Measurements from ENCODE around the gene CCR7. TPM values are rescaled to one million over a fixed set of nuclear protein-coding genes. Genes with fewer than 3 reads are reported as not detected.

Gene CCR7
- total and polyA plus RNA-seq, 4 donors, result 0.11 to 0.33 (median 0.18) TPM

- WGBS (ENCODE audit: insufficient coverage), result 64% methylated on average over 2 of the region's 5 CpGs
- Histone ChIP-seq H3K9me3 (ENCODE audit: control insufficient read depth, insufficient read depth, low read length) (no peaks in the 10 kb centered on the region), H3K36me3 (ENCODE audit: control insufficient read depth, insufficient read depth, low read length) (no peaks in the 10 kb centered on the region), H3K4me1 (ENCODE audit: control insufficient read depth, insufficient read depth, low read length) (no peaks in the 10 kb centered on the region), H3K27me3 (ENCODE audit: control insufficient read depth, insufficient read depth, low read length) (no peaks in the 10 kb centered on the region), H3K27ac (ENCODE audit: low read depth, low read length) (no peak overlapping the region), H3K4me3 (ENCODE audit: low read depth, low read length) (no peak overlapping the region)
- no peak for DNase-seq (ENCODE audit: low read depth in 4 of 6, low spot score in 6 of 6)
Observed at GRCh38 chr17:40518401-40519088, 46.7 kb downstream of the CCR7 start.

GRCh38 chr17:40517981-40518380 is 47.3 kb downstream of the CCR7 start:
- Histone ChIP-seq H3K27ac (ENCODE audit: low read depth, low read length) (no peak overlapping the region), H3K27me3 (ENCODE audit: control insufficient read depth, insufficient read depth, low read length) (no peaks in the 10 kb centered on the region), H3K4me3 (ENCODE audit: low read depth, low read length) (no peak overlapping the region), H3K4me1 (ENCODE audit: control insufficient read depth, insufficient read depth, low read length) (no peaks in the 10 kb centered on the region), H3K9me3 (ENCODE audit: control insufficient read depth, insufficient read depth, low read length) (no peaks in the 10 kb centered on the region), H3K36me3 (ENCODE audit: control insufficient read depth, insufficient read depth, low read length) (no peaks in the 10 kb centered on the region)
- no peak for DNase-seq (ENCODE audit: low read depth in 4 of 6, low spot score in 6 of 6)
- 81% methylated on average over 3 of the region's 4 CpGs for WGBS (ENCODE audit: insufficient coverage)

DNA sequence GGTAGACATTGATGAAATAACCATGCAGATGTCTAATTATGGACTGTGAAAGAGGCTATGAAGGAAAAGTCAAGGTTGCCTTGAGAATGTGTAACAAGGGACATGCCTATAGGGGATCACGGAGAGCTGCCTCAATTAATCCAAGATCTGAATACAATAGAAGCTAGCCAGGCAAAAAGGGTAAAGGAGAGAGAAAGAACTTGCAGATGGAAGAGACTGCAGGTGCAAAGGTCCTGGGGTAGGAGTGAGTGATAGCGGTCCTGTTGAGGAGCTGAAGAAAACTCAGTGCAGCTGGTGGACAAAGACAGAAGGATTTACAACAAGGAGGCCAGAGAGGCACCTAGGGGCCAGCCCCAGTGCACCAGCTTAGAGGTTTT is 48.0 kb downstream of the CCR7 start:
- WGBS (ENCODE audit: insufficient coverage), result 96% methylated on average over 2 of the region's 2 CpGs
- no peak for DNase-seq (ENCODE audit: low read depth in 4 of 6, low spot score in 6 of 6)
- H3K4me3 ChIP-seq (ENCODE audit: low read depth, low read length), result no peak overlapping the region
- H3K27ac ChIP-seq (ENCODE audit: low read depth, low read length), result no peak overlapping the region
- H3K9me3 ChIP-seq (ENCODE audit: control insufficient read depth, insufficient read depth, low read length), result no peaks in the 10 kb centered on the region
- H3K27me3 ChIP-seq (ENCODE audit: control insufficient read depth, insufficient read depth, low read length), result no peaks in the 10 kb centered on the region
- no peaks in the 10 kb centered on the region for H3K36me3 ChIP-seq (ENCODE audit: control insufficient read depth, insufficient read depth, low read length)
- H3K4me1 ChIP-seq (ENCODE audit: control insufficient read depth, insufficient read depth, low read length), result no peaks in the 10 kb centered on the region

DNA sequence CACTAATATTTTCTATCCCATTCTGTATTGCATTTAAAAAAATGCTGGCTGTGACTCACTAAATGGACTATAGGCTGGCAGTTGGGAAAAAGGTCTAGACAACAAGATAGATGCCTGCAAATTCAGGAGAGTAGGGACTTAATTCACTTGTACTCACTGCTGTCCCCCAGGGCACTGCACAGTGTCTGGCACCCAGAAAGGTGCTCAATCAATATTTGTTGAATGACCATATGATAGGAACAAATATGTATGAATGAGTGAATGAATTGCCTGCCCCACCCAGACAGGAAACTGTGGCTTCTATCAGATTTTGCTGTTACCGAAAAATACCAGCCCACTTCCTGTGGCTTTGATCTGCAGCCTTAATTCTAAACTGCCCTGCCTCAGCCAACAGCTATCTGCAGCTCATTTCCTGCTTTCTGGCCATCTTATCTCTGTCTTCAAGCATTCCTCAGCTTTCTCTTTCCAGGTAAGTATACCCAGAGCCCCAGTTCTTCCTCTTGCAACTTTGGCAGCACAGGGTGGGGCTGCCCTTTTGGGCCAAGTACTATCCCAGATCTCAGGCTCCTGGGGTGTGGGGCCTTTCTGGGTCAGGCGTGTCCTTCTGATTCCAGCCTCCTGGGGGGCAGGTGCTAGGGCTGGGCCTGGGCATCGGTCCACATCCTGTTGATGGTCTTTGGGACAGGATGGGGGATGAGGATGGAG is 48.5 kb downstream of the CCR7 start:
- no peaks in the 10 kb centered on the region for H3K4me1 ChIP-seq (ENCODE audit: control insufficient read depth, insufficient read depth, low read length)
- WGBS (ENCODE audit: insufficient coverage), result 74% methylated on average over 3 of the region's 3 CpGs
- no peak for DNase-seq (ENCODE audit: low read depth in 4 of 6, low spot score in 6 of 6)
- H3K36me3 ChIP-seq (ENCODE audit: control insufficient read depth, insufficient read depth, low read length), result no peaks in the 10 kb centered on the region
- H3K9me3 ChIP-seq (ENCODE audit: control insufficient read depth, insufficient read depth, low read length), result no peaks in the 10 kb centered on the region
- no peak overlapping the region for H3K4me3 ChIP-seq (ENCODE audit: low read depth, low read length)
- no peak overlapping the region for H3K27ac ChIP-seq (ENCODE audit: low read depth, low read length)
- H3K27me3 ChIP-seq (ENCODE audit: control insufficient read depth, insufficient read depth, low read length), result no peaks in the 10 kb centered on the region

GRCh38 chr17:40515491-40516041 is 49.7 kb downstream of the CCR7 start:
- Histone ChIP-seq H3K27me3 (ENCODE audit: control insufficient read depth, insufficient read depth, low read length) (no peaks in the 10 kb centered on the region), H3K4me1 (ENCODE audit: control insufficient read depth, insufficient read depth, low read length) (no peaks in the 10 kb centered on the region), H3K36me3 (ENCODE audit: control insufficient read depth, insufficient read depth, low read length) (no peaks in the 10 kb centered on the region), H3K9me3 (ENCODE audit: control insufficient read depth, insufficient read depth, low read length) (no peaks in the 10 kb centered on the region), H3K4me3 (ENCODE audit: low read depth, low read length) (no peak overlapping the region), H3K27ac (ENCODE audit: low read depth, low read length) (no peak overlapping the region)
- DNase-seq (ENCODE audit: low read depth in 4 of 6, low spot score in 6 of 6), result no peak
- 71% methylated on average over 10 of the region's 11 CpGs for WGBS (ENCODE audit: insufficient coverage)

DNA sequence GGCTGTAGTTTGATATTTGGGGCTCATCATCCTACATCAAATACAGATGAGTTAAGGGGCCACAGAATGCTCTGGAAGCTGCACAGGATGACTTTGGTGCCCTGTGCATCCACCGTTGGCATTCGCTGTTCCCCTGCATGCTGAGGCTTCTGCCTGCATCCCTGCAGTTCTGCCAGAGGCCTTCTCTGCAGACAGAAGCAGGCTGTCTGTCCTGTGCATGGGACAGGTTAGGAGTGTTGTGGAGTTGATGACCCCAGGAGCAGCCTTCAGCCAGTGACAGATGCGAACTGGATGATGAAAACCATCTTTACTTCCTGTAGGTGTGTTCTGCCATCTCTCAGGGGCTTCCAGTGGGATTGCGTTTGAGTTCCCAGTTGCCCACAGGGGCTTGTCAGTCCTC is 50.3 kb downstream of the CCR7 start:
- DNase-seq (ENCODE audit: low read depth in 4 of 6, low spot score in 6 of 6), result no peak
- Histone ChIP-seq H3K4me1 (ENCODE audit: control insufficient read depth, insufficient read depth, low read length) (no peaks in the 10 kb centered on the region), H3K27me3 (ENCODE audit: control insufficient read depth, insufficient read depth, low read length) (no peaks in the 10 kb centered on the region), H3K36me3 (ENCODE audit: control insufficient read depth, insufficient read depth, low read length) (no peaks in the 10 kb centered on the region), H3K4me3 (ENCODE audit: low read depth, low read length) (no peak overlapping the region), H3K9me3 (ENCODE audit: control insufficient read depth, insufficient read depth, low read length) (no peaks in the 10 kb centered on the region), H3K27ac (ENCODE audit: low read depth, low read length) (no peak overlapping the region)
- 97% methylated on average over 4 of the region's 4 CpGs for WGBS (ENCODE audit: insufficient coverage)

DNA sequence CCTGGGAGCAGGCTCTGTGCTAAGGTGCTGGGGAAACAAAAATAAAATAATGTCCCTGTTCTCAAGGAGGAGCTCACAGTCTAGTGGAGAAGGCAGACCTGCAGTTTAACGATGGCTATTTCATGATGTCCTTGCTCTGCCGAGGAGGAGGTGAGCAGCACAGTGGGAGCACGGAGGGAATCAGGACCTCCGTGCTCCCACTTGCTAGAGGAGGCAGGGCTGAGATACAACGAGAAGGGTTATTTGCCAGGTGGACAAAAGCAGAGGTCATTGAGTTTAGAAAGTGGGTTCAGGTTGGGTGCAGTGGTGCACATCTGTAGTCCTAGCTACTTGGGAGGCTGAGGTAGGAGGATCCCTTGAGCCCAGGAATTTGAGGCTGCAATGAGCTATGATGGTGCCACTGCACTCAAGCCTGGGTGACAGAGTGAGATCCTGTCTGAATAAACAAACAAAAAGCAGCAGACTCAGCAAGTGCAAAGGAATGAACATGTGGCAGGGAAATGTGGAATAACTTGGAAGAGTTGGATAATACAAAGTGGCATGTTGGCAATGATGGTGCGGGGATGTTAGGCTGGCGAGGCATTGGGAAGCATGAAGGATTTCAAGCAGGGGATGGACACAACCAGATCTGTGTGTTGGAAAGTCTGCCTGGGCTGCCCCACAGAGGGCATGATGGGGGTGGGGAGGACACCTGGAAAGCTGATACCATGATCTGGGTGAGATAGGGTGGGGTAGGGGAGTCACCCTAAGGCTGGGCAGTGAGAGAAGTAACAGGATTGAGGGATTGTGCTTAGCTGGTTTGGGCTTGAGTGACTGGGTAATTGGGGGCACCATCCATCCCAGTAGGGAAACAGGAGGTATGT is 51.0 kb downstream of the CCR7 start:
- Histone ChIP-seq H3K4me1 (ENCODE audit: control insufficient read depth, insufficient read depth, low read length) (no peaks in the 10 kb centered on the region), H3K36me3 (ENCODE audit: control insufficient read depth, insufficient read depth, low read length) (no peaks in the 10 kb centered on the region), H3K4me3 (ENCODE audit: low read depth, low read length) (no peak overlapping the region), H3K27me3 (ENCODE audit: control insufficient read depth, insufficient read depth, low read length) (no peaks in the 10 kb centered on the region), H3K9me3 (ENCODE audit: control insufficient read depth, insufficient read depth, low read length) (no peaks in the 10 kb centered on the region), H3K27ac (ENCODE audit: low read depth, low read length) (no peak overlapping the region)
- WGBS (ENCODE audit: insufficient coverage), result 91% methylated on average over 7 of the region's 7 CpGs
- no peak for DNase-seq (ENCODE audit: low read depth in 4 of 6, low spot score in 6 of 6)

DNA sequence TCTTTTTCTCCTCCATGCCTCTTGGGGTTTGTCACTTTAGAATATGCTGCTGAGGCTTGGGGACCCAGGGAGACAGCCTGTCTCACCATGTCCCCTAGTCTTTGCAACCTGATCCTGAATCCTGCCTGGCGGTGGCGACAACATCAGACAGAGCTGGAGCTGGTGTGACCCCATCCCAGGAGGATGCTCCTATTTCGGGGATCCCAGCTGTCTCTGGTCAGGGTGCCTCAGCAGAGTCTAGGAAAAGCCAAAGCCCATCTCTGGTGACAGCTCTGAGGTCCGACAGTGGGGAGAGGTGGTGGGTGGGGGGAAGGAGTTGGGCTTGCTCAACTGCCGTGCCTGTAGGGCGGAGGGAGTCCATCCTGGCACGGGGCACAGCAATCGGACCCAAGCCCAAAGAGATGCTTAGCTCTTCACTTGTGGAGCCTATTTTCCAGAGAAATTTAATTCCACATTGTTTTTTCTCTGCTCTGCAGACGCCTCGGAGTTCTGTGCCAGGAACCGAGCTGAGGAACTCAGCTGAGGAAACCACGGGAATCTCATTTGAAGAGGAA is 53.5 kb downstream of the CCR7 start:
- no peaks in the 10 kb centered on the region for H3K27me3 ChIP-seq (ENCODE audit: control insufficient read depth, insufficient read depth, low read length)
- H3K27ac ChIP-seq (ENCODE audit: low read depth, low read length), result no peak overlapping the region
- no peak for DNase-seq (ENCODE audit: low read depth in 4 of 6, low spot score in 6 of 6)
- no peaks in the 10 kb centered on the region for H3K36me3 ChIP-seq (ENCODE audit: control insufficient read depth, insufficient read depth, low read length)
- H3K4me3 ChIP-seq (ENCODE audit: low read depth, low read length), result no peak overlapping the region
- H3K9me3 ChIP-seq (ENCODE audit: control insufficient read depth, insufficient read depth, low read length), result no peaks in the 10 kb centered on the region
- no peaks in the 10 kb centered on the region for H3K4me1 ChIP-seq (ENCODE audit: control insufficient read depth, insufficient read depth, low read length)
- 91% methylated on average over 8 of the region's 12 CpGs for whole genome bisulfite sequencing (ENCODE audit: insufficient coverage)

DNA sequence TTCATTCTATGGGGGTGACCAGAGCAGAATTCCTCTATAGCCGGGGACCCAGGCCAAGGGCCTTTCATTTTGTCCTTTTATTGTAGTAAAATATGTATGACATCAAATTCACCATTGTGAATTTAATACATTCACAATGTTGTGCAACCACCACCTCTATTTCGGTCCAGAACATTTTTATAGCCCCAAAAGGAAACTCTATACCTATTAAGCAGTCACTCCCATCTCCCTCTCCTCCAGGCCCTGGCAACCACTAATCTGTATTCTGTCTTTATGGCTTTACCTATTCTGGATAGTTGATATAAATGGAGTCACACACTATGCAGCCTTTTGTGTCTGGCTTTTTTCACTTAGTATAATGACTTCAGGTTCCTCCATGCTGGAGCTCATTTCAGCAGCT is 54.1 kb downstream of the CCR7 start:
- H3K27ac ChIP-seq (ENCODE audit: low read depth, low read length), result no peak overlapping the region
- no peaks in the 10 kb centered on the region for H3K27me3 ChIP-seq (ENCODE audit: control insufficient read depth, insufficient read depth, low read length)
- DNase-seq (ENCODE audit: low read depth in 4 of 6, low spot score in 6 of 6), result no peak
- no peaks in the 10 kb centered on the region for H3K4me1 ChIP-seq (ENCODE audit: control insufficient read depth, insufficient read depth, low read length)
- no peaks in the 10 kb centered on the region for H3K9me3 ChIP-seq (ENCODE audit: control insufficient read depth, insufficient read depth, low read length)
- no peaks in the 10 kb centered on the region for H3K36me3 ChIP-seq (ENCODE audit: control insufficient read depth, insufficient read depth, low read length)
- H3K4me3 ChIP-seq (ENCODE audit: low read depth, low read length), result no peak overlapping the region
- WGBS (ENCODE audit: insufficient coverage), result no CpG with 5 or more reads among the region's 2 CpGs

Data from spinal cord (tissue), 10 donors.